Muscle of back (tissue), 11 donors: Measurements from ENCODE around the gene EPHB1. TPM values are rescaled to one million over a fixed set of nuclear protein-coding genes. Genes with fewer than 3 reads are reported as not detected.
"Not testable (repeated sequence)": the region's sequence is repeated elsewhere in the genome, so short reads cannot be mapped to it uniquely, and the experiment has no call there.

ENCODE experiments used
- DNase-seq, 3 donors: peaks; one replicate each; pipeline versions ENCODE4 v3.0.0 to v3.0.0-alpha.2; 2013
- polyA plus RNA-seq, 10 donors: library from polyadenylated mRNA; unstranded; fragments of 120-200 nt; gene quantifications; one replicate each; pipeline ENCODE4 v1.2.1, GENCODE V29; 2013; ENCODE audit not compliant: insufficient read length in 10 of 10

Gene EPHB1
- polyA plus RNA-seq, 10 donors, result 21.9 to 44.0 (median 36.0) TPM

- no peak for DNase-seq
These were observed 420.5 kb downstream of the EPHB1 start for GRCh38 chr3:135215516-135215915.

- no peak for DNase-seq
These were observed 421.6 kb downstream of the EPHB1 start for GRCh38 chr3:135216659-135217058.

- no peak for DNase-seq
These were observed 422.7 kb downstream of the EPHB1 start for GRCh38 chr3:135217730-135218129.

- DNase-seq, result peak; percentile 30 to 52 (median 31)
These were observed 423.2 kb downstream of the EPHB1 start for GRCh38 chr3:135218304-135218703.

- DNase-seq, result no peak
These were observed 423.7 kb downstream of the EPHB1 start for GRCh38 chr3:135218782-135219181.

- no peak for DNase-seq
These were observed 429.8 kb downstream of the EPHB1 start for GRCh38 chr3:135224815-135225362.

- no peak for DNase-seq
These were observed 431.0 kb downstream of the EPHB1 start for GRCh38 chr3:135226057-135226456.

- DNase-seq, result no peak
These were observed 433.1 kb downstream of the EPHB1 start for GRCh38 chr3:135228201-135228600.

- peak; percentile 21 to 38 (median 30) for DNase-seq
These were observed 434.0 kb downstream of the EPHB1 start for GRCh38 chr3:135229018-135229495.

GRCh38 chr3:135231737-135232136 is 436.7 kb downstream of the EPHB1 start:
- no peak for DNase-seq

GRCh38 chr3:135232226-135232625 is 437.2 kb downstream of the EPHB1 start:
- no peak for DNase-seq

GRCh38 chr3:135233476-135233875 is 438.4 kb downstream of the EPHB1 start:
- DNase-seq, result not testable (repeated sequence)

- no peak for DNase-seq
These were observed 440.5 kb downstream of the EPHB1 start for GRCh38 chr3:135235541-135235940.

- no peak for DNase-seq
These were observed 442.5 kb downstream of the EPHB1 start for GRCh38 chr3:135237371-135238143.

GRCh38 chr3:135238236-135238830 is 443.3 kb downstream of the EPHB1 start:
- no peak for DNase-seq

- DNase-seq, result peak in 1 of 3 donors; percentile 17
These were observed 444.0 kb downstream of the EPHB1 start for GRCh38 chr3:135238871-135239614.

- DNase-seq, result no peak
These were observed 444.5 kb downstream of the EPHB1 start for GRCh38 chr3:135239615-135239884.

GRCh38 chr3:135240426-135240825 is 445.4 kb downstream of the EPHB1 start:
- DNase-seq, result no peak

- DNase-seq, result no peak
These were observed 447.2 kb downstream of the EPHB1 start for GRCh38 chr3:135242285-135242684.

- no peak for DNase-seq
These were observed 448.6 kb downstream of the EPHB1 start for GRCh38 chr3:135243616-135244015.

GRCh38 chr3:135246027-135246426 is 451.0 kb downstream of the EPHB1 start:
- no peak for DNase-seq

GRCh38 chr3:135248213-135248612 is 453.2 kb downstream of the EPHB1 start:
- DNase-seq, result peak; percentile 11 to 52 (median 36)

- DNase-seq, result no peak
These were observed 454.1 kb downstream of the EPHB1 start for GRCh38 chr3:135249186-135249585.
